SH-SY5Y (cell line): ENCODE results near the gene PLCH1.

Source experiments
- GATA2 ChIP-seq: IDR thresholded peaks from 2 replicates; pipeline ENCODE4 v1.6.1; 2011; ENCODE audit warnings: mild to moderate bottlenecking, low read depth, low read length
- GATA3 ChIP-seq: IDR thresholded peaks from 2 replicates; pipeline ENCODE4 v1.6.1; 2011; ENCODE audit warnings: low read depth, mild to moderate bottlenecking, low read length, moderate library complexity

GRCh38 chr3:155664925-155665695 is 79.8 kb downstream of the PLCH1 start:
- TF ChIP-seq GATA3 (no peak), GATA2 (no peak)
